Right lobe of liver (tissue), 6 donors: ENCODE data around the gene FCN3. TPM values are rescaled to one million over a fixed set of nuclear protein-coding genes. Genes with fewer than 3 reads are reported as not detected.

Source experiments
- ATAC-seq, 4 donors: fragments of 200-7000 bp; cut with Tn5 transposase; one replicate each; pipeline ENCODE4 v1.9.1; 2020; ENCODE audit warnings: mild to moderate bottlenecking in 4 of 4, moderate library complexity in 4 of 4
- DNase-seq, 3 donors: peaks; one replicate each; pipeline ENCODE4 v3.0.0-alpha.2; 2020
- H3K27ac ChIP-seq, 3 donors: fragments of 200-600 bp; one replicate each; pipeline ENCODE4 v1.8.0; 2022
- H3K27me3 ChIP-seq, 2 donors: fragments of 200-600 bp; one replicate each; pipeline ENCODE4 v1.8.0; 2022
- H3K36me3 ChIP-seq, 4 donors: fragments of 200-600 bp; sonication (generic) in 1 of 4; one replicate each; pipeline versions ENCODE4 v1.5.1 to v1.8.0; 2017 to 2022; ENCODE audit warnings: control low read depth in 1 of 4
- H3K4me1 ChIP-seq, 4 donors: fragments of 200-600 bp; sonication (generic) in 1 of 4; one replicate each; pipeline versions ENCODE4 v1.5.1 to v1.8.0; 2017 to 2022; ENCODE audit warnings: control low read depth in 1 of 4
- H3K4me3 ChIP-seq, 3 donors: fragments of 200-600 bp; one replicate each; pipeline ENCODE4 v1.8.0; 2022
- H3K9me3 ChIP-seq, 4 donors: fragments of 200-600 bp; sonication (generic) in 1 of 4; one replicate each; pipeline versions ENCODE4 v1.5.1 to v1.8.0; 2017 to 2022; ENCODE audit warnings: control low read depth in 1 of 4
- CTCF ChIP-seq, 4 donors: fragments of 200-600 bp in 3 of 4; fragments of 450-650 bp in 1 of 4; IDR thresholded peaks; one replicate each; pipeline versions ENCODE4 v1.5.1 to v1.8.0; 2016 to 2022; ENCODE audit warnings: antibody characterized with exemption in 4 of 4, mild to moderate bottlenecking in 2 of 4
- POLR2A ChIP-seq: fragments of 450-650 bp; IDR thresholded peaks from one replicate; pipeline ENCODE4 v1.6.1; 2017; ENCODE audit warnings: antibody characterized with exemption, mild to moderate bottlenecking
- WGBS: methylation state at CpG from one replicate; pipeline ENCODE4 v1.1.6; 2018; ENCODE audit warnings: low coverage, low lambda C conversion rate; ENCODE audit not compliant: insufficient coverage; ENCODE audit errors: missing lambda C conversion rate; 5-methylcytosine and 5-hydroxymethylcytosine counted together
- intact Hi-C, 2 donors: fragments of 100-400 bp; cut with DNase I; formaldehyde crosslinking; loops; one replicate each; pipeline versions ENCODE4 v1.11.2 to v1.14.1; 2022
- total RNA-seq, 6 experiments: library from RNA; depleted of rRNA in 2 of 6; stranded (reverse); fragments of >200 nt in 2 of 6; fragmentation: NEBNext Ultra II Directional in 3 of 6; extraction: Animal tissue kit (Norgen Biotek cat#: 25700) in 3 of 6; gene quantifications; one replicate each; pipeline versions ENCODE4 v1.1.0 to v1.2.4, GENCODE V29; 2016 to 2023
- donor health status: DM: no; HTN: yes; CAD: no.
- donor health status: DM: no; HTN: no; CAD: no.
- donor health status: DM: no; HTN: no; CAD: no.
- donor health status: DM: no; HTN: yes; CAD: no.
- donor health status: DM: no; HTN: yes; CAD: no.

Gene FCN3
- total RNA-seq, 6 experiments from 2014 or later: 81.6 to 213 (median 111) TPM

- no CpG with 5 or more reads among the region's 17 CpGs for WGBS
- Histone ChIP-seq H3K36me3 (peaks cover 0 to 29% (median 9%) of the 10 kb centered on the region in 4 donors), H3K9me3 (no peaks in the 10 kb centered on the region), H3K27ac (no peak overlapping the region), H3K4me1 (no peaks in the 10 kb centered on the region), H3K27me3 (no peaks in the 10 kb centered on the region), H3K4me3 (no peak overlapping the region)
- TF ChIP-seq CTCF (IDR thresholded peaks at IDR 0.05) (no peak), POLR2A (no peak)
- no peak for ATAC-seq
- DNase-seq: no peak
- intact Hi-C loops: no loop called here
Measured at GRCh38 chr1:27335506-27336422, 38.9 kb downstream of the FCN3 start.

- Histone ChIP-seq H3K36me3 (peaks cover 0 to 29% (median 9%) of the 10 kb centered on the region in 4 donors), H3K4me1 (no peaks in the 10 kb centered on the region), H3K27ac (no peak overlapping the region), H3K4me3 (no peak overlapping the region), H3K9me3 (no peaks in the 10 kb centered on the region), H3K27me3 (no peaks in the 10 kb centered on the region)
- TF ChIP-seq CTCF (IDR thresholded peaks at IDR 0.05) (no peak), POLR2A (no peak)
- intact Hi-C loops: no loop called here
- 82% methylated on average over 8 of the region's 17 CpGs for WGBS
- DNase-seq (no peak), ATAC-seq (no peak)
Measured at GRCh38 chr1:27333717-27334279, 40.8 kb downstream of the FCN3 start.

GRCh38 chr1:27332536-27333281 lies 41.9 kb downstream of the FCN3 start:
- no peaks in the 10 kb centered on the region for H3K4me1 ChIP-seq
- H3K27me3 ChIP-seq: no peaks in the 10 kb centered on the region
- TF ChIP-seq CTCF (IDR thresholded peaks at IDR 0.05): peak; percentile 56 to 81 (median 79)
- no peak for TF ChIP-seq POLR2A
- H3K36me3 ChIP-seq: peaks cover 0 to 29% (median 9%) of the 10 kb centered on the region in 4 donors
- H3K27ac ChIP-seq: no peak overlapping the region
- 76% methylated on average over 5 of the region's 11 CpGs for WGBS
- DNase-seq (peak in 1 of 3 donors; percentile 44), ATAC-seq (peak; percentile 61 to 74 (median 72))
- no peak overlapping the region for H3K4me3 ChIP-seq
- intact Hi-C loops: no loop called here
- no peaks in the 10 kb centered on the region for H3K9me3 ChIP-seq

GRCh38 chr1:27331922-27332321 lies 42.7 kb downstream of the FCN3 start:
- Histone ChIP-seq H3K27me3 (no peaks in the 10 kb centered on the region), H3K4me3 (no peak overlapping the region), H3K27ac (no peak overlapping the region), H3K9me3 (no peaks in the 10 kb centered on the region), H3K36me3 (peaks cover 0 to 29% (median 9%) of the 10 kb centered on the region in 4 donors), H3K4me1 (no peaks in the 10 kb centered on the region)
- no CpG with 5 or more reads among the region's 5 CpGs for WGBS
- TF ChIP-seq POLR2A (no peak), CTCF (IDR thresholded peaks at IDR 0.05) (no peak)
- DNase-seq: no peak
- intact Hi-C loops: no loop called here
- no peak for ATAC-seq
